Esophagus squamous epithelium (tissue), 5 donors: ENCODE results near the gene DCUN1D1. TPM values are rescaled to one million over a fixed set of nuclear protein-coding genes. Genes with fewer than 3 reads are reported as not detected.

ENCODE experiments used
- DNase-seq: peaks from one replicate; lab custom pipeline; 2025; lab: John Stamatoyannopoulos, UW
- H3K27ac ChIP-seq, 4 donors: fragments of 200-600 bp; sonication (generic); one replicate each; pipeline ENCODE4 v1.5.1; 2016 to 2019; ENCODE audit warnings: mild to moderate bottlenecking in 1 of 4
- H3K27me3 ChIP-seq, 4 donors: fragments of 200-600 bp; sonication (generic); 1 replicate in 3 of 4; 2 replicates in 1 of 4; pipeline versions ENCODE4 v1.5.1 to v1.6.0; 2017 to 2021; ENCODE audit warnings: antibody characterized with exemption in 1 of 4
- H3K36me3 ChIP-seq, 3 donors: fragments of 200-600 bp; sonication (generic); one replicate each; pipeline ENCODE4 v1.5.1; 2016 to 2019
- H3K4me1 ChIP-seq, 3 donors: fragments of 200-600 bp; sonication (generic); one replicate each; pipeline ENCODE4 v1.5.1; 2017 to 2019
- H3K4me3 ChIP-seq, 4 donors: fragments of 200-600 bp; sonication (generic); 1 replicate in 3 of 4; 2 replicates in 1 of 4; pipeline ENCODE4 v1.5.1; 2016 to 2019; ENCODE audit warnings: mild to moderate bottlenecking in 2 of 4, moderate library complexity in 1 of 4
- H3K9me3 ChIP-seq, 3 donors: fragments of 200-600 bp; sonication (generic); one replicate each; pipeline ENCODE4 v1.5.1; 2016 to 2019
- POLR2A ChIP-seq, 4 donors: fragments of 450-650 bp; IDR thresholded peaks; one replicate each; pipeline ENCODE4 v1.6.1; 2017; ENCODE audit warnings: antibody characterized with exemption in 4 of 4, mild to moderate bottlenecking in 4 of 4, moderate library complexity in 3 of 4
- WGBS, 2 donors: methylation state at CpG; one replicate each; pipeline ENCODE4 v1.1.5; 2018; 5-methylcytosine and 5-hydroxymethylcytosine counted together
- intact Hi-C: fragments of 100-400 bp; cut with DNase I; formaldehyde crosslinking; loops from one replicate; pipeline ENCODE4 v1.15.0; 2022
- total RNA-seq, 4 donors: library from RNA; depleted of rRNA; stranded (reverse); fragments of >200 nt; gene quantifications; one replicate each; pipeline ENCODE4 v1.1.0, GENCODE V29; 2016
- TF ChIP-seq, protein P1 (sequence below), 6 experiments: fragments of 450-650 bp in 4 of 6; fragments of 200-600 bp in 2 of 6; sonication (generic) in 2 of 6; IDR thresholded peaks; one replicate each; pipeline ENCODE4 v1.5.1; 2016 to 2019; ENCODE audit warnings: antibody characterized with exemption in 6 of 6, mild to moderate bottlenecking in 4 of 6, moderate library complexity in 4 of 6
- donor health status: DM: yes; HTN: yes; CAD: no.

Gene DCUN1D1
- total RNA-seq, 4 donors from 2014 or later, result 12.6 to 32.6 (median 25.4) TPM

GRCh38 chr3:183018421-183019192 is 38.3 kb upstream of the DCUN1D1 start:
- no peak overlapping the region for H3K4me3 ChIP-seq
- WGBS, 2 donors, result 92 to 93% methylated on average over 3 of the region's 3 CpGs
- H3K4me1 ChIP-seq, result no peaks in the 10 kb centered on the region
- peaks cover 0 to 99% (median 27%) of the 10 kb centered on the region in 3 donors for H3K36me3 ChIP-seq
- intact Hi-C loops, result no loop called here
- no peaks in the 10 kb centered on the region for H3K27me3 ChIP-seq
- no peak overlapping the region for H3K27ac ChIP-seq
- TF ChIP-seq, protein P1, sequence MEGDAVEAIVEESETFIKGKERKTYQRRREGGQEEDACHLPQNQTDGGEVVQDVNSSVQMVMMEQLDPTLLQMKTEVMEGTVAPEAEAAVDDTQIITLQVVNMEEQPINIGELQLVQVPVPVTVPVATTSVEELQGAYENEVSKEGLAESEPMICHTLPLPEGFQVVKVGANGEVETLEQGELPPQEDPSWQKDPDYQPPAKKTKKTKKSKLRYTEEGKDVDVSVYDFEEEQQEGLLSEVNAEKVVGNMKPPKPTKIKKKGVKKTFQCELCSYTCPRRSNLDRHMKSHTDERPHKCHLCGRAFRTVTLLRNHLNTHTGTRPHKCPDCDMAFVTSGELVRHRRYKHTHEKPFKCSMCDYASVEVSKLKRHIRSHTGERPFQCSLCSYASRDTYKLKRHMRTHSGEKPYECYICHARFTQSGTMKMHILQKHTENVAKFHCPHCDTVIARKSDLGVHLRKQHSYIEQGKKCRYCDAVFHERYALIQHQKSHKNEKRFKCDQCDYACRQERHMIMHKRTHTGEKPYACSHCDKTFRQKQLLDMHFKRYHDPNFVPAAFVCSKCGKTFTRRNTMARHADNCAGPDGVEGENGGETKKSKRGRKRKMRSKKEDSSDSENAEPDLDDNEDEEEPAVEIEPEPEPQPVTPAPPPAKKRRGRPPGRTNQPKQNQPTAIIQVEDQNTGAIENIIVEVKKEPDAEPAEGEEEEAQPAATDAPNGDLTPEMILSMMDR (IDR thresholded peaks at IDR 0.05), result no peak
- TF ChIP-seq POLR2A (IDR thresholded peaks at IDR 0.05), result no peak
- H3K9me3 ChIP-seq, result no peaks in the 10 kb centered on the region
- no peak for DNase-seq

GRCh38 chr3:183015185-183015584 is 34.8 kb upstream of the DCUN1D1 start:
- Histone ChIP-seq H3K27ac (no peak overlapping the region), H3K4me1 (no peaks in the 10 kb centered on the region), H3K36me3 (peaks cover 0 to 90% (median 6%) of the 10 kb centered on the region in 3 donors), H3K27me3 (no peaks in the 10 kb centered on the region), H3K4me3 (no peak overlapping the region), H3K9me3 (no peaks in the 10 kb centered on the region)
- TF ChIP-seq POLR2A (IDR thresholded peaks at IDR 0.05), result no peak
- TF ChIP-seq, protein P1 (IDR thresholded peaks at IDR 0.05), result no peak
- 69 to 71% methylated on average over 2 of the region's 2 CpGs for WGBS, 2 donors
- DNase-seq, result no peak
- intact Hi-C loops, result no loop called here

DNA sequence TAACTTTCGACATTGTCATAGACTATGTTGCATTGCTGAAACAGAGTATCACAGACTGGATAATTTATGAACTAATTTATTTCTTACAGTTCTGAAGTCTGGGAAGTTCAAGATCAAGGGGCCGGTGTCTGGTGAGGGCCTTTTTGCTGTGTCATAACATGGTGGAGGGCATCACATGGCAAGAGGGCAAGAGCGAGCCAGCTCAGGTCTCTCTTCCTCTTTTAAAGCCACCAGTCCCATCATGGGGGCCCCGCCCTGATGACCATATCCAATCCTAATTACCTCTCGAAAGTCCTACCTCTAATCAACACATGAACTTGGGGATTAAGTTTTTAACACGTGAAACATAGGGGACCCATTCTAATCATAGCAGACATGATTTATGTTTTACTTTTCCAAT is 33.5 kb upstream of the DCUN1D1 start:
- TF ChIP-seq, protein P1 (IDR thresholded peaks at IDR 0.05), result no peak
- TF ChIP-seq POLR2A (IDR thresholded peaks at IDR 0.05), result no peak
- Histone ChIP-seq H3K9me3 (no peaks in the 10 kb centered on the region), H3K36me3 (peaks cover 0 to 77% (median 0%) of the 10 kb centered on the region in 3 donors), H3K4me3 (no peak overlapping the region), H3K27me3 (no peaks in the 10 kb centered on the region), H3K27ac (no peak overlapping the region), H3K4me1 (no peaks in the 10 kb centered on the region)
- intact Hi-C loops, result no loop called here
- WGBS, 2 donors, result 86 to 93% methylated on average over 5 to 6 of the region's 6 CpGs
- DNase-seq, result no peak

DNA sequence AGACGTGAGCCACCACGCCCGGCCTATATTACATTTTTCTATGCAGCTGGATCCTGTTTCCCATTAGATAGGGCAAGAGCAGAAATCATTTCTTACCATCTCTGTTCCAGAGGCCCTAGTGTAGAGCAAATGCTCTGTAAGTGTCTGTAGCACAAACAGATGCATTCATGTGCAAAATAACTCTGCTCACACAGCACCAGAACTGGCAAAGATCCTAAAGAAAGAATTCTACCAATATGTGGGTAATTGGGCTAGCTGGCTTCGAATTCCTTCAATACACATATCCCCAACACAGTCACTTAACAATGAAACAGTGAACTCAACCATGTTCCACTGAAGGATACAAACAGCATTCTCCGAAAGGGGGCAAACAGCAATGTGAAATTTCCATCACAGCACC is 32.7 kb upstream of the DCUN1D1 start:
- H3K4me1 ChIP-seq, result no peaks in the 10 kb centered on the region
- H3K4me3 ChIP-seq, result no peak overlapping the region
- no peaks in the 10 kb centered on the region for H3K27me3 ChIP-seq
- no peaks in the 10 kb centered on the region for H3K9me3 ChIP-seq
- no peak for TF ChIP-seq POLR2A (IDR thresholded peaks at IDR 0.05)
- TF ChIP-seq, protein P1 (IDR thresholded peaks at IDR 0.05), result no peak
- WGBS, 2 donors, result 90 to 92% methylated on average over 5 of the region's 5 CpGs
- intact Hi-C loops, result no loop called here
- no peak for DNase-seq
- no peak overlapping the region for H3K27ac ChIP-seq
- H3K36me3 ChIP-seq, result peaks cover 0 to 70% (median 0%) of the 10 kb centered on the region in 3 donors

DNA sequence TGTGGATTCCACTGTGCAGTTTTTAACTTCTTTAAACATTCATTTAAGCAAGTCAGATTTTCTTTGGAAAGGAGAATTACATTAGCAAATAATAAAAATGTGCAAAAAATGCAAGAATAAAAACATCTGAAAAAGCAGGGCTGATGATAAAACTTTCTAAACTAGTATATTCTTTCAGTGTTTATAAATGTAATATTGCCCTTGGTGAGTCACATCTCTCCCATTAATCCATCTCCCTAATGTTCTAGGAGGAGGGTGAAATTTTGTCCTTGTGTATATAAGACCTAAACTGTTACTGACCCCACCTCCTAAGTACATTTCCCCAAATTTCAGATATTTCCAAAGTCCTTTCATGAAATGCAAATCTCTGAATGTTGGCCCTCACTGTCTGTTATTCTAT is 28.5 kb upstream of the DCUN1D1 start:
- intact Hi-C loops, result no loop called here
- Histone ChIP-seq H3K27ac (no peak overlapping the region), H3K4me3 (no peak overlapping the region), H3K27me3 (no peaks in the 10 kb centered on the region), H3K9me3 (no peaks in the 10 kb centered on the region), H3K4me1 (no peaks in the 10 kb centered on the region), H3K36me3 (peaks cover 0 to 28% (median 0%) of the 10 kb centered on the region in 3 donors)
- no peak for TF ChIP-seq POLR2A (IDR thresholded peaks at IDR 0.05)
- TF ChIP-seq, protein P1 (IDR thresholded peaks at IDR 0.05), result no peak
- no peak for DNase-seq
